CD4-positive, alpha-beta T cell (primary cell): ENCODE data around the gene ESAM. TPM values are rescaled to one million over a fixed set of nuclear protein-coding genes. Genes with fewer than 3 reads are reported as not detected.

Experiments used
- ATAC-seq: fragments of 200-7000 bp; cut with Tn5 transposase; one replicate; pipeline ENCODE4 v1.10.0; 2022; ENCODE audit warnings: mild to moderate bottlenecking; ENCODE audit not compliant: poor library complexity
- CTCF ChIA-PET: fragments of 350-600 bp; sonication (Branson Sonifier 250); formaldehyde crosslinking; loops from one replicate; lab custom pipeline; 2021; ENCODE audit warnings: antibody characterized with exemption, inconsistent platforms; lab: Charles Lee
- POLR2A ChIA-PET: fragments of 350-600 bp; sonication (Branson Sonifier 250); formaldehyde crosslinking; loops from one replicate; lab custom pipeline; 2021; ENCODE audit warnings: antibody characterized with exemption, inconsistent platforms; lab: Charles Lee
- DNase-seq, 14 experiments: peaks; one replicate each; pipeline ENCODE4 v3.0.0-alpha.2; 2013 to 2020; ENCODE audit warnings: mixed read lengths in 2 of 14
- H3K27ac ChIP-seq, 2 donors: one replicate each; pipeline versions ENCODE4 v1.5.1 to v1.7.0; 2013; ENCODE audit warnings: low read length in 2 of 2, low read depth in 1 of 2, mild to moderate bottlenecking in 1 of 2
- H3K27me3 ChIP-seq, 2 experiments: 1 replicate in 1 of 2; 2 replicates in 1 of 2; pipeline versions ENCODE4 v1.6.1 to v1.7.0; 2013; ENCODE audit warnings: low read length in 2 of 2, control low read depth in 1 of 2, mild to moderate bottlenecking in 1 of 2, moderate library complexity in 1 of 2; ENCODE audit not compliant: insufficient read depth in 2 of 2, control insufficient read depth in 1 of 2
- H3K36me3 ChIP-seq: one replicate; pipeline ENCODE4 v1.6.1; 2013; ENCODE audit warnings: low read length, control low read depth; ENCODE audit not compliant: insufficient read depth
- H3K4me1 ChIP-seq: one replicate; pipeline ENCODE4 v1.6.1; 2013; ENCODE audit warnings: low read length, control low read depth; ENCODE audit not compliant: insufficient read depth
- H3K4me3 ChIP-seq: one replicate; pipeline ENCODE4 v1.5.1; 2013; ENCODE audit warnings: mild to moderate bottlenecking, low read length, moderate library complexity
- H3K9me3 ChIP-seq, 2 experiments: 1 replicate in 1 of 2; 2 replicates in 1 of 2; pipeline versions ENCODE4 v1.6.1 to v1.7.0; 2013; ENCODE audit warnings: low read length in 2 of 2, mild to moderate bottlenecking in 2 of 2, control low read depth in 1 of 2, moderate library complexity in 1 of 2; ENCODE audit not compliant: control insufficient read depth in 1 of 2, insufficient read depth in 1 of 2
- H3K27ac Mint-ChIP-seq: one replicate; pipeline ENCODE4 v1.8.0; 2020; ENCODE audit warnings: mixed read lengths
- H3K27me3 Mint-ChIP-seq: one replicate; pipeline ENCODE4 v1.8.0; 2021; ENCODE audit warnings: mixed read lengths
- H3K36me3 Mint-ChIP-seq: one replicate; pipeline ENCODE4 v1.8.0; 2021; ENCODE audit warnings: low read depth, mixed read lengths
- H3K4me1 Mint-ChIP-seq: one replicate; pipeline ENCODE4 v1.8.0; 2021; ENCODE audit warnings: low read depth, mixed read lengths
- H3K4me3 Mint-ChIP-seq: one replicate; pipeline ENCODE4 v1.8.0; 2020; ENCODE audit warnings: mild to moderate bottlenecking, mixed read lengths
- H3K9me3 Mint-ChIP-seq: one replicate; pipeline ENCODE4 v1.8.0; 2020; ENCODE audit warnings: mixed read lengths
- CTCF ChIP-seq: fragments of 200-600 bp; IDR thresholded peaks from one replicate; pipeline ENCODE4 v1.8.0; 2022; ENCODE audit warnings: antibody characterized with exemption, mild to moderate bottlenecking
- intact Hi-C, 2 experiments: fragments of 100-400 bp; cut with DNase I in 1 of 2; cut with micrococcal nuclease in 1 of 2; formaldehyde crosslinking; loops; one replicate each; pipeline versions ENCODE4 v1.15.1 to v1.9.0; 2023 to 2025; cut with DNase I, micrococcal nuclease
- total RNA-seq, 174 experiments: library from RNA in 2 of 174; stranded (reverse) in 2 of 174; gene quantifications; one replicate each; pipeline ENCODE4 v1.2.3 and lab custom pipeline; 2021 to 2026

ESAM gene
- total RNA-seq, 2 experiments from 2014 or later, result 0.38 to 0.64 TPM

GRCh38 chr11:124761301-124762104, 587 bp downstream of the ESAM start:
- DNase-seq (peak in 1 of 14 experiments; percentile 37), ATAC-seq (no peak)
- H3K27ac Mint-ChIP-seq, result no peak overlapping the region
- ChIA-PET POLR2A (interaction anchor here (0.6 to 6.5 kb wide), 6 partner anchors 14 to 92 kb away, joined by 3 to 65 read pairs (median 6); partner anchors contain the start of genes SIAE and SPA17), CTCF (interaction anchor here (1.3 to 6.1 kb wide), 7 partner anchors 11 to 115 kb away, joined by 6 to 60 read pairs (median 15); partner anchors contain the start of genes SIAE and SPA17)
- no peaks in the 10 kb centered on the region for H3K9me3 Mint-ChIP-seq
- H3K27ac ChIP-seq, result no peak overlapping the region
- H3K4me3 ChIP-seq, result peak overlapping the region; percentile 52
- H3K36me3 Mint-ChIP-seq, result peaks cover 5% of the 10 kb centered on the region
- peaks cover 0 to 15% of the 10 kb centered on the region in 2 experiments for H3K9me3 ChIP-seq
- intact Hi-C loops, result loop anchor here (2.0 to 10.0 kb wide), 3 partner anchors 76 to 1017 kb away; partner anchors contain the start of gene ZNF202 (in 1 of the 2)
- peaks cover 38% of the 10 kb centered on the region for H3K4me1 Mint-ChIP-seq
- peaks cover 56% of the 10 kb centered on the region for H3K27me3 Mint-ChIP-seq
- no peaks in the 10 kb centered on the region for H3K36me3 ChIP-seq
- TF ChIP-seq CTCF, result no peak
- peaks cover 49 to 53% of the 10 kb centered on the region in 2 experiments for H3K27me3 ChIP-seq
- peaks cover 54% of the 10 kb centered on the region for H3K4me1 ChIP-seq
- peak overlapping the region; percentile 77 for H3K4me3 Mint-ChIP-seq

- ChIA-PET POLR2A (interaction anchor here (1.2 to 6.5 kb wide), 3 partner anchors 13 to 91 kb away, joined by 5 to 65 read pairs (median 6); partner anchors contain the start of genes SIAE and SPA17), CTCF (interaction anchor here (1.4 to 6.1 kb wide), 4 partner anchors 14 to 116 kb away, joined by 6 to 60 read pairs (median 20); no protein-coding TSS in a partner anchor)
- intact Hi-C loops, result loop anchor here (5.0 to 10.0 kb wide), 2 partner anchors 76 to 1016 kb away; partner anchors contain the start of gene ZNF202 (in 1 of the 2)
- Histone ChIP-seq H3K4me3 (no peak overlapping the region), H3K27ac (no peak overlapping the region), H3K36me3 (no peaks in the 10 kb centered on the region), H3K4me1 (peaks cover 54% of the 10 kb centered on the region), H3K9me3 (peaks cover 0 to 15% of the 10 kb centered on the region in 2 experiments), H3K27me3 (peaks cover 55 to 60% of the 10 kb centered on the region in 2 experiments)
- ATAC-seq, result no peak
- Mint-ChIP-seq H3K36me3 (no peaks in the 10 kb centered on the region), H3K4me1 (peaks cover 38% of the 10 kb centered on the region), H3K27ac (no peak overlapping the region), H3K27me3 (peaks cover 63% of the 10 kb centered on the region), H3K4me3 (peak overlapping the region; percentile 77), H3K9me3 (no peaks in the 10 kb centered on the region)
- no peak for DNase-seq
- no peak for TF ChIP-seq CTCF
Observed at GRCh38 chr11:124760806-124761205, 1.3 kb downstream of the ESAM start.

- no peak overlapping the region for H3K27ac Mint-ChIP-seq
- H3K36me3 ChIP-seq, result no peaks in the 10 kb centered on the region
- peaks cover 55 to 60% of the 10 kb centered on the region in 2 experiments for H3K27me3 ChIP-seq
- H3K4me3 ChIP-seq, result no peak overlapping the region
- no peak for DNase-seq
- H3K4me3 Mint-ChIP-seq, result peak overlapping the region; percentile 77
- H3K9me3 Mint-ChIP-seq, result no peaks in the 10 kb centered on the region
- no peak for TF ChIP-seq CTCF
- H3K27ac ChIP-seq, result no peak overlapping the region
- H3K9me3 ChIP-seq, result peaks cover 0 to 15% of the 10 kb centered on the region in 2 experiments
- peaks cover 38% of the 10 kb centered on the region for H3K4me1 Mint-ChIP-seq
- ATAC-seq, result no peak
- peaks cover 65% of the 10 kb centered on the region for H3K27me3 Mint-ChIP-seq
- intact Hi-C loops, result loop anchor here (5.0 to 10.0 kb wide), 2 partner anchors 77 to 1015 kb away; partner anchors contain the start of gene ZNF202 (in 1 of the 2)
- no peaks in the 10 kb centered on the region for H3K36me3 Mint-ChIP-seq
- peaks cover 54% of the 10 kb centered on the region for H3K4me1 ChIP-seq
- CTCF ChIA-PET, result interaction anchor here (1.4 to 6.5 kb wide), 4 partner anchors 14 to 91 kb away, joined by 8 to 60 read pairs (median 38); no protein-coding TSS in a partner anchor
- POLR2A ChIA-PET, result interaction anchor here (1.2 to 6.5 kb wide), 3 partner anchors 13 to 91 kb away, joined by 5 to 65 read pairs (median 6); partner anchors contain the start of genes SIAE and SPA17
Observed at GRCh38 chr11:124760205-124760652, 1.9 kb downstream of the ESAM start.
